ENCODE measurements around the gene WSCD2. TPM values are rescaled to one million over a fixed set of nuclear protein-coding genes. Genes with fewer than 3 reads are reported as not detected.

Gene WSCD2
- total RNA-seq, 1 experiment from 2014 or later, result not detected

DNA sequence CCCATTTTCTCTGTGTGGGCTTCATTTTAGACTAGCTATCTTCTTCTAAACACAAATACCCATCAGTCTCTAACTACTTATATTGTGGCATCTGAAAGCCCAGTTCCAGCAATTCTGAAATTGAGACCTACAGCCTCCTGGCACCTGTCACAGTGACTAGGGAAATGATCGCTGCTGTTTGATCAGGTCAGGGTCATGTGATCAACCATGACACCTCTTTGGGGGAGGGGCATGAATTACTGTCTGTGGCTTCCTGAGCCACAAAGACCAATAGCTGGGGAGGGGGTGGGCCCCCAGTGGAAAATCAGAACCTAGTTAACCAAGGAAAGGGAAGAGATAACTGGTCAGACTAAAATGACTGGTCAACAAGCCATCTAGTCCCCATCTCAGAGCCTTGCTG, 14.1 kb downstream of the WSCD2 start:
- POLR2A ChIA-PET, result no interaction called here
- BruUV-seq (replicated peaks), result no TSS peak
- TF ChIP-seq, protein P1, sequence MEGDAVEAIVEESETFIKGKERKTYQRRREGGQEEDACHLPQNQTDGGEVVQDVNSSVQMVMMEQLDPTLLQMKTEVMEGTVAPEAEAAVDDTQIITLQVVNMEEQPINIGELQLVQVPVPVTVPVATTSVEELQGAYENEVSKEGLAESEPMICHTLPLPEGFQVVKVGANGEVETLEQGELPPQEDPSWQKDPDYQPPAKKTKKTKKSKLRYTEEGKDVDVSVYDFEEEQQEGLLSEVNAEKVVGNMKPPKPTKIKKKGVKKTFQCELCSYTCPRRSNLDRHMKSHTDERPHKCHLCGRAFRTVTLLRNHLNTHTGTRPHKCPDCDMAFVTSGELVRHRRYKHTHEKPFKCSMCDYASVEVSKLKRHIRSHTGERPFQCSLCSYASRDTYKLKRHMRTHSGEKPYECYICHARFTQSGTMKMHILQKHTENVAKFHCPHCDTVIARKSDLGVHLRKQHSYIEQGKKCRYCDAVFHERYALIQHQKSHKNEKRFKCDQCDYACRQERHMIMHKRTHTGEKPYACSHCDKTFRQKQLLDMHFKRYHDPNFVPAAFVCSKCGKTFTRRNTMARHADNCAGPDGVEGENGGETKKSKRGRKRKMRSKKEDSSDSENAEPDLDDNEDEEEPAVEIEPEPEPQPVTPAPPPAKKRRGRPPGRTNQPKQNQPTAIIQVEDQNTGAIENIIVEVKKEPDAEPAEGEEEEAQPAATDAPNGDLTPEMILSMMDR (IDR thresholded peaks at IDR 0.05; ENCODE audit: insufficient read depth in 1 of 2, low read depth in 1 of 2, low read length in 1 of 2, severe bottlenecking in 1 of 2, unreplicated experiment in 1 of 2), result no peak
- no peaks in the 10 kb centered on the region for H3K9me3 Mint-ChIP-seq (ENCODE audit: unreplicated experiment)
- Histone ChIP-seq H3K4me3 (ENCODE audit: low read depth, low read length) (no peak overlapping the region), H3K4me1 (no peaks in the 10 kb centered on the region), H3K9me3 (no peaks in the 10 kb centered on the region), H3K27me3 (replicated peaks; ENCODE audit: control insufficient read depth, insufficient read depth, low read length) (no peaks in the 10 kb centered on the region; the same call in 1 of the 2 replicates), H3K36me3 (ENCODE audit: control insufficient read depth, insufficient read depth, low read length) (no peaks in the 10 kb centered on the region)
- DNase-seq, result no peak
- H3K4me3 Mint-ChIP-seq (ENCODE audit: unreplicated experiment), result no peak overlapping the region
- H3K36me3 Mint-ChIP-seq (ENCODE audit: insufficient read depth, unreplicated experiment), result no peaks in the 10 kb centered on the region
- peaks cover 16% of the 10 kb centered on the region for H3K27me3 Mint-ChIP-seq (ENCODE audit: insufficient read depth, unreplicated experiment)
- H3K27ac Mint-ChIP-seq (ENCODE audit: unreplicated experiment), result no peak overlapping the region
- intact Hi-C loops (cut with micrococcal nuclease; ENCODE audit: unreplicated experiment), result no loop called here
- H3K4me1 Mint-ChIP-seq (ENCODE audit: low read depth, unreplicated experiment), result no peaks in the 10 kb centered on the region
- CTCF ChIA-PET, result no interaction called here

DNA sequence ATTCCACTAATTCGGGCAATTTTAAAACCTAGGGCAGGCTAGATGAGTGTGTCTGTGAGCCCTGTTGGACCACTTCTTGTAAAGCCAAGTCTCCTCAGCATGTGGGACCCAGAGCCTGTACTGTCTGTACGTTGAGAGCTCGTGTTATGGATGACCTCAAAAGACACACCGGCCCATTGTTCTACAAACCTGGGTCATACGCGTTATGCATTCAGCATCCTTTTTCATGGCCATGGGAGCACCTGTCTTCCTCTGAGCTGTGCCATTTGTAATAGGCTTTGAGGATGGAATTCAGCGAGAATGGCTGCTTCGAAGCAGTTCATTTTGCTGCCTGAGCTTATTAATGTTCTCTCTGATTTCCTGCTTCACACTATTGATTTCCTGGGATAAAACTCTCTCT, 15.0 kb downstream of the WSCD2 start:
- H3K27me3 Mint-ChIP-seq (ENCODE audit: insufficient read depth, unreplicated experiment), result peaks cover 16% of the 10 kb centered on the region

DNA sequence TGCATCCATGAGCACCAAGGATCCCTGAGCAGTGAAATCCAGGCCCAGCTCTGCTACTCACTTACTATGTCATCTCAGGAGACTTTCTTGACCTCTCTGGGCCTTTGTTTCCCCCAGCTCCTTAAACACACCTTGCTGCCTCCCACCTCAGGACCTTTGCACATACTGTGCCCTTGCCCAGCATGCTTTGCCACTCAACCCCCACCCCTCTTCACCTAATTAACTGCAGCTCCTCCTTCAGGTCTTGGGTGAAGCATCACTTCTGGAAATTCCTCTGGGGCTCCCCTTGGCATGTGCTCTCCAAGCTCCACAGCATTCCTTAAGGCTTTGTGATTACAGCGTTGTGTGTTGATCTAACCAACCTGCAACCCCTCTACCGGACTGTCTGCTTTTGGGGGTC, 15.9 kb downstream of the WSCD2 start:
- Mint-ChIP-seq H3K27me3 (ENCODE audit: insufficient read depth, unreplicated experiment) (peaks cover 17% of the 10 kb centered on the region), H3K4me1 (ENCODE audit: low read depth, unreplicated experiment) (no peaks in the 10 kb centered on the region), H3K4me3 (ENCODE audit: unreplicated experiment) (no peak overlapping the region), H3K9me3 (ENCODE audit: unreplicated experiment) (no peaks in the 10 kb centered on the region), H3K36me3 (ENCODE audit: insufficient read depth, unreplicated experiment) (no peaks in the 10 kb centered on the region), H3K27ac (ENCODE audit: unreplicated experiment) (no peak overlapping the region)
- POLR2A ChIA-PET, result no interaction called here
- TF ChIP-seq, protein P1 (IDR thresholded peaks at IDR 0.05; ENCODE audit: insufficient read depth in 1 of 2, low read depth in 1 of 2, low read length in 1 of 2, severe bottlenecking in 1 of 2, unreplicated experiment in 1 of 2), result no peak
- Histone ChIP-seq H3K27me3 (replicated peaks; ENCODE audit: control insufficient read depth, insufficient read depth, low read length) (no peaks in the 10 kb centered on the region; the same call in 1 of the 2 replicates), H3K9me3 (no peaks in the 10 kb centered on the region), H3K4me3 (ENCODE audit: low read depth, low read length) (no peak overlapping the region), H3K36me3 (ENCODE audit: control insufficient read depth, insufficient read depth, low read length) (no peaks in the 10 kb centered on the region), H3K4me1 (no peaks in the 10 kb centered on the region)
- intact Hi-C loops (cut with micrococcal nuclease; ENCODE audit: unreplicated experiment), result no loop called here
- CTCF ChIA-PET, result no interaction called here
- BruUV-seq (replicated peaks), result no TSS peak
- no peak for DNase-seq

More for the DNA sequence above, 15.0 kb downstream of the WSCD2 start:
- Histone ChIP-seq H3K9me3 (no peaks in the 10 kb centered on the region), H3K4me3 (ENCODE audit: low read depth, low read length) (no peak overlapping the region), H3K36me3 (ENCODE audit: control insufficient read depth, insufficient read depth, low read length) (no peaks in the 10 kb centered on the region), H3K27me3 (replicated peaks; ENCODE audit: control insufficient read depth, insufficient read depth, low read length) (no peaks in the 10 kb centered on the region; the same call in 1 of the 2 replicates), H3K4me1 (no peaks in the 10 kb centered on the region)
- TF ChIP-seq, protein P1 (IDR thresholded peaks at IDR 0.05; ENCODE audit: insufficient read depth in 1 of 2, low read depth in 1 of 2, low read length in 1 of 2, severe bottlenecking in 1 of 2, unreplicated experiment in 1 of 2), result no peak
- intact Hi-C loops (cut with micrococcal nuclease; ENCODE audit: unreplicated experiment), result no loop called here
- no TSS peak for BruUV-seq (replicated peaks)
- POLR2A ChIA-PET, result no interaction called here
- CTCF ChIA-PET, result no interaction called here
- no peak for DNase-seq
- H3K27ac Mint-ChIP-seq (ENCODE audit: unreplicated experiment), result no peak overlapping the region
- no peaks in the 10 kb centered on the region for H3K4me1 Mint-ChIP-seq (ENCODE audit: low read depth, unreplicated experiment)
- H3K9me3 Mint-ChIP-seq (ENCODE audit: unreplicated experiment), result no peaks in the 10 kb centered on the region
- H3K36me3 Mint-ChIP-seq (ENCODE audit: insufficient read depth, unreplicated experiment), result no peaks in the 10 kb centered on the region
- no peak overlapping the region for H3K4me3 Mint-ChIP-seq (ENCODE audit: unreplicated experiment)
